ENCODE data around the gene TSSK6.

GRCh38 chr19:19531951-19532805 lies 16.8 kb upstream of the TSSK6 start:
- peak; percentile 98 for TF ChIP-seq CTCF (IDR thresholded peaks at IDR 0.05; ENCODE audit: insufficient read depth, low read length, poor library complexity, severe bottlenecking)
- no peak for TF ChIP-seq EZH2phosphoT487 (conservative IDR thresholded peaks at IDR 0.05; ENCODE audit: low read length)

Measured in SU-DHL-6 (cell line).